GM12878 (cell line): ENCODE measurements around the gene RBMS3. TPM values are rescaled to one million over a fixed set of nuclear protein-coding genes. Genes with fewer than 3 reads are reported as not detected.
A peak's percentile ranks its signal among the peaks of the same experiment; 100 is the strongest.

ENCODE experiments used
- ATAC-seq: fragments of 200-7000 bp; cut with Tn5 transposase; 3 replicates; pipeline ENCODE4 v1.9.1; 2020; ENCODE audit warnings: mild to moderate bottlenecking, moderate library complexity
- BruUV-seq: library from RNA; stranded (reverse); fragments of 400-500 nt; replicated peaks from 2 replicates; lab custom pipeline; 2021; lab: Mats Ljungman, UMichigan
- CTCF ChIA-PET: fragments of 300-600 bp; sonication (Branson Sonifier 250); formaldehyde crosslinking; extraction: SDS; loops from one replicate; lab custom pipeline; 2021; ENCODE audit warnings: inconsistent platforms; lab: Yijun Ruan, JAX
- POLR2A ChIA-PET: fragments of 350-600 bp; formaldehyde crosslinking; extraction: SDS; loops from one replicate; lab custom pipeline; 2021; ENCODE audit warnings: inconsistent platforms; lab: Charles Lee
- RAD21 ChIA-PET: fragments of 300-600 bp; sonication (Branson Sonifier 250); formaldehyde crosslinking; loops from one replicate; lab custom pipeline; 2023; ENCODE audit warnings: antibody characterized with exemption; ENCODE audit not compliant: unreplicated experiment; lab: Charles Lee
- SMC1A ChIA-PET: fragments of 300-600 bp; sonication (Branson Sonifier 250); formaldehyde crosslinking; loops from one replicate; lab custom pipeline; 2023; ENCODE audit not compliant: unreplicated experiment, uncharacterized antibody; lab: Charles Lee
- DNase-seq: peaks from one replicate; pipeline ENCODE4 v3.0.0-alpha.2; 2011; ENCODE audit warnings: low read depth, low spot score
- FAIRE-seq: peaks from 3 replicates; lab custom pipeline; 2011; peaks lifted over from hg19 to GRCh38; lab: Jason Lieb, UNC
- H2AFZ ChIP-seq: 2 replicates; pipeline ENCODE4 v1.6.0; 2011; ENCODE audit warnings: low read depth, low read length, control low read depth; ENCODE audit not compliant: control insufficient read depth
- H3K27ac ChIP-seq: 2 replicates; pipeline ENCODE4 v1.5.1; 2011; ENCODE audit warnings: control low read depth; ENCODE audit not compliant: control insufficient read depth, insufficient read depth
- H3K27me3 ChIP-seq, 2 experiments: replicated peaks in 1 of 2; 2 replicates each; pipeline versions ENCODE4 v1.6.0 to v1.6.1; 2011; ENCODE audit warnings: low read length in 1 of 2; ENCODE audit not compliant: control insufficient read depth in 2 of 2, insufficient read depth in 2 of 2
- H3K36me3 ChIP-seq, 2 experiments: 2 replicates each; pipeline ENCODE4 v1.5.1; 2011; ENCODE audit warnings: low read length in 1 of 2; ENCODE audit not compliant: control insufficient read depth in 2 of 2, insufficient read depth in 2 of 2
- H3K4me1 ChIP-seq: 2 replicates; pipeline ENCODE4 v1.6.1; 2011; ENCODE audit warnings: mild to moderate bottlenecking, low read length, moderate library complexity, mixed read lengths; ENCODE audit not compliant: control insufficient read depth, insufficient read depth
- H3K4me2 ChIP-seq: 2 replicates; pipeline ENCODE4 v1.6.0; 2011; ENCODE audit warnings: control low read depth; ENCODE audit not compliant: control insufficient read depth, insufficient read depth
- H3K4me3 ChIP-seq: fragments of 200-600 bp; sonication (generic); 2 replicates; pipeline ENCODE4 v1.5.1; 2016
- H3K79me2 ChIP-seq: 2 replicates; pipeline ENCODE4 v1.6.0; 2011; ENCODE audit warnings: low read length; ENCODE audit not compliant: control insufficient read depth, insufficient read depth
- H3K9ac ChIP-seq: 2 replicates; pipeline ENCODE4 v1.8.0; 2011; ENCODE audit warnings: low read length, control low read depth, mixed read lengths; ENCODE audit not compliant: control insufficient read depth, insufficient read depth
- H3K9me3 ChIP-seq: replicated peaks from 3 replicates; pipeline ENCODE4 v1.5.1; 2011; ENCODE audit warnings: mild to moderate bottlenecking, low read length; ENCODE audit not compliant: control insufficient read depth, insufficient read depth
- H4K20me1 ChIP-seq: 2 replicates; pipeline ENCODE4 v1.6.0; 2011; ENCODE audit not compliant: control insufficient read depth, insufficient read depth
- ATF7 ChIP-seq: fragments of 450-650 bp; IDR thresholded peaks from 2 replicates; pipeline ENCODE4 v1.6.1; 2016; ENCODE audit warnings: low read depth, mild to moderate bottlenecking
- BCL3 ChIP-seq: IDR thresholded peaks from 2 replicates; pipeline ENCODE4 v1.6.1; 2011; ENCODE audit warnings: borderline replicate concordance, low read depth, mild to moderate bottlenecking, moderate library complexity, low read length; ENCODE audit not compliant: insufficient read depth, poor library complexity, severe bottlenecking
- BHLHE40 ChIP-seq, 2 experiments: fragments of 450-650 bp in 1 of 2; IDR thresholded peaks; 2 replicates each; pipeline ENCODE4 v1.6.1; 2011 to 2017; ENCODE audit warnings: low read depth in 2 of 2, borderline replicate concordance in 1 of 2, improper control_type of control experiment in 1 of 2, low read length in 1 of 2, mild to moderate bottlenecking in 1 of 2
- BRCA1 ChIP-seq: IDR thresholded peaks from 2 replicates; pipeline ENCODE4 v1.6.1; 2011; ENCODE audit warnings: low read depth, low read length, improper control_type of control experiment
- CEBPZ ChIP-seq: fragments of 150-350 bp; IDR thresholded peaks from 2 replicates; pipeline ENCODE4 v1.6.1; 2016; ENCODE audit warnings: low read depth, low read length
- HDGF ChIP-seq: fragments of 450-650 bp; IDR thresholded peaks from 2 replicates; pipeline ENCODE4 v1.6.1; 2016; ENCODE audit warnings: antibody characterized with exemption
- HSF1 ChIP-seq: fragments of 150-350 bp; IDR thresholded peaks from 2 replicates; pipeline ENCODE4 v1.6.1; 2014; ENCODE audit warnings: mild to moderate bottlenecking, low read depth, low read length
- JUND ChIP-seq: IDR thresholded peaks from 2 replicates; pipeline ENCODE4 v1.6.1; 2012; ENCODE audit warnings: low read depth, mild to moderate bottlenecking, low read length, improper control_type of control experiment, moderate library complexity
- KLF5 ChIP-seq: fragments of 450-650 bp; IDR thresholded peaks from 2 replicates; pipeline ENCODE4 v1.6.1; 2014; ENCODE audit warnings: mild to moderate bottlenecking; ENCODE audit not compliant: partially characterized antibody
- NFIC ChIP-seq: IDR thresholded peaks from 2 replicates; pipeline ENCODE4 v1.6.1; 2012; ENCODE audit warnings: low read depth, mild to moderate bottlenecking, inconsistent platforms, low read length, moderate library complexity
- SMC3 ChIP-seq: IDR thresholded peaks from 2 replicates; pipeline ENCODE4 v1.6.1; 2011; ENCODE audit warnings: low read length, improper control_type of control experiment, borderline replicate concordance
- SREBF2 ChIP-seq: IDR thresholded peaks from 2 replicates; pipeline ENCODE4 v1.6.1; 2012; ENCODE audit warnings: mild to moderate bottlenecking, low read length
- STAT3 ChIP-seq: IDR thresholded peaks from 2 replicates; pipeline ENCODE4 v1.6.1; 2011; ENCODE audit warnings: low read depth, low read length, improper control_type of control experiment
- TARDBP ChIP-seq: IDR thresholded peaks from 2 replicates; pipeline ENCODE4 v1.6.1; 2016; ENCODE audit warnings: borderline replicate concordance
- TCF3 ChIP-seq: IDR thresholded peaks from 2 replicates; pipeline ENCODE4 v1.6.1; 2012; ENCODE audit warnings: low read depth, mild to moderate bottlenecking, low read length, borderline replicate concordance; ENCODE audit not compliant: insufficient read depth
- WRNIP1 ChIP-seq: IDR thresholded peaks from 2 replicates; pipeline ENCODE4 v1.6.1; 2011; ENCODE audit warnings: low read depth, low read length, improper control_type of control experiment, borderline replicate concordance
- WGBS: methylation state at CpG from one replicate; pipeline ENCODE4 v1.1.6; 2016; ENCODE audit warnings: low lambda C conversion rate; ENCODE audit not compliant: insufficient replicate concordance, insufficient coverage; ENCODE audit errors: missing lambda C conversion rate; 5-methylcytosine and 5-hydroxymethylcytosine counted together
- in situ Hi-C: fragments of 300-500 bp; cut with MboI; formaldehyde crosslinking; loops from 9 replicates; pipeline ENCODE4 v1.14.3; 2018; ENCODE audit warnings: mixed read lengths
- intact Hi-C: fragments of 100-400 bp; cut with micrococcal nuclease; formaldehyde crosslinking; loops from one replicate; pipeline ENCODE4 v1.14.2; 2022; ENCODE audit not compliant: unreplicated experiment
- polyA plus RNA-seq, 11 experiments: library from polyadenylated mRNA; depleted of rRNA in 4 of 11; unstranded in 6 of 11; stranded (reverse) in 5 of 11; fragments of >200 nt; fragmentation: Nextera tagmentation in 4 of 11; fragmentation: Illumina TruSeq in 1 of 11; extraction: Ambion mirVana in 4 of 11; extraction: Trizol in 1 of 11; gene quantifications; 1 replicate in 1 of 11; 2 replicates in 10 of 11; pipeline versions ENCODE4 v1.2.1 to v1.2.3, GENCODE V29; 2011 to 2016; ENCODE audit warnings: inconsistent platforms in 2 of 11, missing spikeins in 2 of 11, low read depth in 1 of 11
- total RNA-seq, 4 experiments: library from RNA; depleted of rRNA in 3 of 4; stranded (reverse); fragments of >200 nt in 3 of 4; fragmentation: Illumina TruSeq in 1 of 4; extraction: Trizol in 1 of 4; gene quantifications; 2 replicates each; pipeline versions ENCODE4 v1.2.1 to v1.2.3, GENCODE V29; 2013 to 2021

Gene RBMS3
- total and polyA plus RNA-seq, 10 of the 15 experiments (the other 5 are each of a cell fraction or from before 2014, with no cell fraction given): 0.79 to 4.7 (median 3.1) TPM

GRCh38 chr3:29683018-29683993 lies 402.4 kb downstream of the RBMS3 start:
- FAIRE-seq (peak; percentile 78), ATAC-seq (peak; percentile 79), DNase-seq (peak; percentile 60)
- Histone ChIP-seq H3K4me3 (no peak overlapping the region; the same call in 1 of the 2 replicates), H3K36me3 (no peaks in the 10 kb centered on the region), H4K20me1 (no peaks in the 10 kb centered on the region), H3K9me3 (no peaks in the 10 kb centered on the region; the same call in 2 of the 3 replicates), H3K79me2 (no peaks in the 10 kb centered on the region), H3K4me1 (peaks cover 5% of the 10 kb centered on the region), H3K27me3 (no peaks in the 10 kb centered on the region), H3K27ac (no peak overlapping the region), H3K4me2 (peak overlapping the region; percentile 50), H3K9ac (no peak overlapping the region), H2AFZ (peak overlapping the region; percentile 38; the same call in 1 of the 2 replicates)
- in situ Hi-C loops (no loop called here), intact Hi-C loops (no loop called here)
- SMC1A ChIA-PET: interaction anchor here (0.9 to 1.4 kb wide), 5 partner anchors 14 to 339 kb away, joined by 3 to 4 read pairs (median 4); no protein-coding TSS in a partner anchor
- CTCF ChIA-PET: interaction anchor here (0.7 to 1.2 kb wide), 2 partner anchors 82 to 127 kb away, joined by 3 to 4 read pairs; no protein-coding TSS in a partner anchor
- BruUV-seq: no TSS peak
- POLR2A ChIA-PET: no interaction called here
- 37% methylated on average over 5 of the region's 5 CpGs for WGBS
- RAD21 ChIA-PET: interaction anchor here (1.3 kb wide), 1 partner anchor 34 kb away, joined by 3 read pairs; no protein-coding TSS in a partner anchor
- TF ChIP-seq WRNIP1 (no peak), HSF1 (no peak), NFIC (peak; percentile 84), TCF3 (0 out of 2 replicates have a peak, but pooled peaks have one; percentile 53), SREBF2 (no peak), BHLHE40 (IDR thresholded peaks at IDR 0.05; ENCODE audit: borderline replicate concordance in 1 of 2, low read depth in 2 of 2, low read length in 1 of 2) (peak; percentile 49 to 51; a peak in 3 of 4 replicates), SMC3 (no peak), HDGF (no peak), TARDBP (no peak), STAT3 (no peak), CEBPZ (no peak), BCL3 (no peak), JUND (peak; percentile 81; the same call in 1 of the 2 replicates), BRCA1 (no peak), KLF5 (no peak), ATF7 (peak; percentile 78)
